ENCODE measurements around the gene SPINK2.

DNA sequence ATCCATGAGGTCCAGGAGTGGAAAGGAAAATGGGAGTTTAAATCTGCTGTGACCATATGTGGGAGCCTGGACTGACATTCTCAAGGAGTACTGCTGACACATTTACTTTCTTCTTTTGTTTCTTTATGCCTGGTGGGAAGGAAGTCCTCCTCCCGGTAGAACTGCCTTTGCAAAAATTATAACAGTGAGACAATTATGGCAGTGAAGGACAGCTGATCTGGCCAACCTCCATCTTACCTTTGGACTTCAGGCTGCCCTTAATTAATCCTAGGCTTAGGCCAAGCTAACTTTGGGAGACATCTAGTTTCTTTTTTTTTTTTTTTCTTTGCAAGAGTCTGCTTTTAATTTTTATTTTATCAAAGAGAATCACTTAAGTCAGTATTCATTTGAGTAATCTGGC, 61.3 kb downstream of the SPINK2 start:
- no peak for TF ChIP-seq CTCF (IDR thresholded peaks at IDR 0.05; ENCODE audit: low read depth, low read length)
- TF ChIP-seq, protein P1, sequence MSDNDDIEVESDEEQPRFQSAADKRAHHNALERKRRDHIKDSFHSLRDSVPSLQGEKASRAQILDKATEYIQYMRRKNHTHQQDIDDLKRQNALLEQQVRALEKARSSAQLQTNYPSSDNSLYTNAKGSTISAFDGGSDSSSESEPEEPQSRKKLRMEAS (IDR thresholded peaks at IDR 0.05; ENCODE audit: low read depth, low read length): no peak
- no peak for TF ChIP-seq POLR2A (IDR thresholded peaks at IDR 0.05; ENCODE audit: extremely low read depth, insufficient read length)
